ENCODE measurements around the gene PRKRA. TPM values are rescaled to one million over a fixed set of nuclear protein-coding genes. Genes with fewer than 3 reads are reported as not detected.

PRKRA gene
- total RNA-seq, 1 experiment from 2014 or later, result 49.8 TPM

- H3K27ac ChIP-seq (ENCODE audit: low read depth, low read length), result no peak overlapping the region
- H3K4me3 ChIP-seq (replicated peaks in 1 of 2; ENCODE audit: low read depth in 1 of 2, low read length in 2 of 2), result no peak overlapping the region
- peaks cover 29% of the 10 kb centered on the region in 2 experiments; a peak in 3 of 4 replicates for H3K36me3 ChIP-seq (ENCODE audit: control insufficient read depth in 1 of 2, insufficient read depth in 2 of 2, low read length in 2 of 2)
- BruUV-seq (replicated peaks), result no TSS peak
- DNase-seq (ENCODE audit: low read depth, low spot score) (no peak), ATAC-seq (no peak)
- no peaks in the 10 kb centered on the region for H3K79me2 ChIP-seq (ENCODE audit: insufficient read depth, low read length)
- no peak for TF ChIP-seq MAX (IDR thresholded peaks at IDR 0.05)
- TF ChIP-seq ELF1 (IDR thresholded peaks at IDR 0.05; ENCODE audit: borderline replicate concordance, low read depth), result no peak
- no peak for TF ChIP-seq CBX3 (IDR thresholded peaks at IDR 0.05; ENCODE audit: low read depth)
- TF ChIP-seq YY1 (IDR thresholded peaks at IDR 0.05; ENCODE audit: extremely low read depth, insufficient replicate concordance, low read depth, low read length), result no peak
- no peak for TF ChIP-seq EZH2phosphoT487 (IDR thresholded peaks at IDR 0.05; ENCODE audit: borderline replicate concordance)
- TF ChIP-seq SIN3A (IDR thresholded peaks at IDR 0.05; ENCODE audit: low read depth), result no peak
- TF ChIP-seq JUND (IDR thresholded peaks at IDR 0.05), result no peak
- no peaks in the 10 kb centered on the region for H3K4me1 ChIP-seq (ENCODE audit: control insufficient read depth in 1 of 2, insufficient read depth in 2 of 2, low read length in 2 of 2)
- intact Hi-C loops (cut with micrococcal nuclease), result loop anchor here (10.0 kb wide), 1 partner anchor 1015 kb away; no protein-coding TSS in a partner anchor
- H3K9me3 ChIP-seq (ENCODE audit: control insufficient read depth in 1 of 2, insufficient read depth in 1 of 2, low read depth in 1 of 2, low read length in 2 of 2), result no peaks in the 10 kb centered on the region
- ChIA-PET POLR2A (no interaction called here), RAD21 (ENCODE audit: low non-redundant PET in 1 of 2, low total read pairs in 2 of 2, uncharacterized antibody in 2 of 2, unreplicated experiment in 2 of 2) (no interaction called here), CTCF (no interaction called here)
- H3K4me2 ChIP-seq (ENCODE audit: low read length), result no peak overlapping the region
- H3K27me3 ChIP-seq (ENCODE audit: insufficient read depth, low read length), result no peaks in the 10 kb centered on the region
- no peaks in the 10 kb centered on the region for H3K9me2 ChIP-seq (ENCODE audit: insufficient read depth)
- no peak overlapping the region for H2AFZ ChIP-seq (ENCODE audit: low read depth, low read length, poor library complexity, severe bottlenecking)
- H4K20me1 ChIP-seq (ENCODE audit: insufficient read depth), result no peaks in the 10 kb centered on the region
- no peak overlapping the region for H3K9ac ChIP-seq (ENCODE audit: low read length)
Measured at GRCh38 chr2:178499640-178500039, 48.7 kb upstream of the PRKRA start.

- CTCF ChIA-PET, result no interaction called here
- Histone ChIP-seq H3K36me3 (ENCODE audit: control insufficient read depth in 1 of 2, insufficient read depth in 2 of 2, low read length in 2 of 2) (peaks cover 29 to 32% of the 10 kb centered on the region in 2 experiments; a peak in 3 of 4 replicates), H3K27ac (ENCODE audit: low read depth, low read length) (no peak overlapping the region)
Measured at GRCh38 chr2:178498137-178498536, 47.2 kb upstream of the PRKRA start.

More at GRCh38 chr2:178498137-178498536, 47.2 kb upstream of the PRKRA start:
- BruUV-seq (replicated peaks), result no TSS peak
- Histone ChIP-seq H3K9me3 (ENCODE audit: control insufficient read depth in 1 of 2, insufficient read depth in 1 of 2, low read depth in 1 of 2, low read length in 2 of 2) (no peaks in the 10 kb centered on the region), H3K9me2 (ENCODE audit: insufficient read depth) (no peaks in the 10 kb centered on the region), H3K9ac (ENCODE audit: low read length) (no peak overlapping the region), H3K27me3 (ENCODE audit: insufficient read depth, low read length) (no peaks in the 10 kb centered on the region), H3K4me3 (replicated peaks in 1 of 2; ENCODE audit: low read depth in 1 of 2, low read length in 2 of 2) (no peak overlapping the region), H4K20me1 (ENCODE audit: insufficient read depth) (no peaks in the 10 kb centered on the region), H3K4me1 (ENCODE audit: control insufficient read depth in 1 of 2, insufficient read depth in 2 of 2, low read length in 2 of 2) (no peaks in the 10 kb centered on the region), H3K4me2 (ENCODE audit: low read length) (no peak overlapping the region), H3K79me2 (ENCODE audit: insufficient read depth, low read length) (no peaks in the 10 kb centered on the region), H2AFZ (ENCODE audit: low read depth, low read length, poor library complexity, severe bottlenecking) (no peak overlapping the region)
- intact Hi-C loops (cut with micrococcal nuclease), result loop anchor here (10.0 kb wide), 1 partner anchor 1017 kb away; no protein-coding TSS in a partner anchor
- ChIA-PET RAD21 (ENCODE audit: low non-redundant PET in 1 of 2, low total read pairs in 2 of 2, uncharacterized antibody in 2 of 2, unreplicated experiment in 2 of 2) (no interaction called here), POLR2A (no interaction called here)
- no peak for ATAC-seq
- TF ChIP-seq EZH2phosphoT487 (IDR thresholded peaks at IDR 0.05; ENCODE audit: borderline replicate concordance), result no peak
- no peak for TF ChIP-seq MAX (IDR thresholded peaks at IDR 0.05)
- TF ChIP-seq POLR2A (IDR thresholded peaks at IDR 0.05; ENCODE audit: borderline replicate concordance, extremely low read depth, insufficient read depth, insufficient read length), result no peak
- TF ChIP-seq SIN3A (IDR thresholded peaks at IDR 0.05; ENCODE audit: low read depth), result no peak
- no peak for TF ChIP-seq ZNF274 (IDR thresholded peaks at IDR 0.05; ENCODE audit: low read depth, low read length)
- no peak for TF ChIP-seq CBX3 (IDR thresholded peaks at IDR 0.05; ENCODE audit: low read depth)
- no peak for TF ChIP-seq CEBPB (IDR thresholded peaks at IDR 0.05; ENCODE audit: low read depth)
- no peak for TF ChIP-seq REST (IDR thresholded peaks at IDR 0.05; ENCODE audit: low read depth)
- no peak for TF ChIP-seq SP1 (IDR thresholded peaks at IDR 0.05; ENCODE audit: low read depth)
- TF ChIP-seq RAD21 (IDR thresholded peaks at IDR 0.05; ENCODE audit: low read depth), result no peak
- TF ChIP-seq POLR2AphosphoS5 (IDR thresholded peaks at IDR 0.05; ENCODE audit: low read depth, low read length), result no peak
- no peak for TF ChIP-seq ELF1 (IDR thresholded peaks at IDR 0.05; ENCODE audit: borderline replicate concordance, low read depth)
- TF ChIP-seq CTCF (IDR thresholded peaks at IDR 0.05 in 2 of 3, conservative IDR thresholded peaks at IDR 0.05 in 1 of 3; ENCODE audit: borderline replicate concordance in 1 of 3, insufficient read depth in 1 of 3, low read depth in 2 of 3, low read length in 2 of 3), result no peak
- TF ChIP-seq SRF (IDR thresholded peaks at IDR 0.05; ENCODE audit: low read depth), result no peak
- no peak for DNase-seq (ENCODE audit: low read depth, low spot score)
